Body of pancreas (tissue), 4 donors: ENCODE data around the gene APOB. TPM values are rescaled to one million over a fixed set of nuclear protein-coding genes. Genes with fewer than 3 reads are reported as not detected.

Experiments
- ATAC-seq: fragments of 150-250 bp; one replicate; pipeline ENCODE4 v1.9.1; 2016
- DNase-seq, 4 donors: peaks; one replicate each; pipeline ENCODE4 v3.0.0-alpha.2; 2019
- H3K27ac ChIP-seq, 4 donors: fragments of 200-600 bp; sonication (generic); 1 replicate in 3 of 4; 2 replicates in 1 of 4; pipeline versions ENCODE4 v1.5.1 to v1.6.1; 2016 to 2019; ENCODE audit warnings: mild to moderate bottlenecking in 1 of 4, mixed read lengths in 1 of 4, moderate library complexity in 1 of 4
- H3K27me3 ChIP-seq, 2 donors: fragments of 200-600 bp; sonication (generic); one replicate each; pipeline ENCODE4 v1.6.0; 2016; ENCODE audit warnings: mild to moderate bottlenecking in 1 of 2
- H3K36me3 ChIP-seq, 2 donors: fragments of 200-600 bp; sonication (generic); replicated peaks in 1 of 2; 2 replicates each; pipeline ENCODE4 v1.5.1; 2016; ENCODE audit warnings: low read depth in 2 of 2; ENCODE audit not compliant: insufficient read depth in 1 of 2
- H3K4me1 ChIP-seq: fragments of 200-600 bp; sonication (generic); one replicate; pipeline ENCODE4 v1.6.0; 2016
- H3K4me3 ChIP-seq, 2 donors: fragments of 200-600 bp; sonication (generic); 1 replicate in 1 of 2; 2 replicates in 1 of 2; pipeline ENCODE4 v1.5.1; 2016 to 2019
- H3K9me3 ChIP-seq, 3 donors: fragments of 200-600 bp; sonication (generic); 1 replicate in 2 of 3; 2 replicates in 1 of 3; pipeline ENCODE4 v1.5.1; 2016
- POLR2A ChIP-seq, 3 donors: fragments of 450-650 bp; IDR thresholded peaks; one replicate each; pipeline ENCODE4 v1.6.1; 2016; ENCODE audit warnings: antibody characterized with exemption in 3 of 3, mild to moderate bottlenecking in 2 of 3
- WGBS, 2 donors: methylation state at CpG; one replicate each; pipeline ENCODE4 v1.1.5; 2017; 5-methylcytosine and 5-hydroxymethylcytosine counted together
- intact Hi-C: fragments of 100-400 bp; cut with DNase I; formaldehyde crosslinking; loops from one replicate; pipeline ENCODE4 v1.15.1; 2023
- total RNA-seq, 2 donors: library from RNA; depleted of rRNA; stranded (reverse); fragments of >200 nt; gene quantifications; one replicate each; pipeline ENCODE4 v1.1.0, GENCODE V29; 2016
- TF ChIP-seq, protein P1 (sequence below), 7 experiments: fragments of 450-650 bp in 4 of 7; fragments of 200-600 bp in 3 of 7; sonication (generic) in 3 of 7; IDR thresholded peaks; one replicate each; pipeline ENCODE4 v1.5.1; 2016 to 2019; ENCODE audit warnings: antibody characterized with exemption in 7 of 7

Gene APOB
- total RNA-seq, 2 donors from 2014 or later, result 0.66 to 0.78 TPM

DNA sequence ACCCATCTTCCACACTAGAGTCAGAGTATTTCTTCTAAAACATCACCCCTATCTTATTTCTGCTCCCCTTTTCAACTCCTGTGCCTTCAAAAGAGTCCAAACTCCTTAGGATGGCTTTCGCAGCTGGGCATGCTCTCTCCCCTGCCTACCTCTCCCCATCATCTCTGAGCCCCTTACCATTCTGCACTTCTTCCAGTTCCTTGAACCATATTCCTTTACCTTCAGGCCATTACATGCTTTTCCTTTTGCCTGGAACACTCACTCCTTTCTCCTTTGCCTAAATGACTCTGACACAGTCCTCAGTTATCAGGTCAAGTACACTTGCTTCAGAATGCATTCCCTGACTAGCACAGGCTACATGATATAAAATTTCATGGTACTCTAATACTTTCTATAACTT lies 22.4 kb downstream of the APOB start:
- WGBS, 2 donors, result 79 to 95% methylated on average over 1 of the region's 1 CpG
- Histone ChIP-seq H3K27ac (no peak overlapping the region), H3K4me1 (no peaks in the 10 kb centered on the region), H3K4me3 (no peak overlapping the region), H3K36me3 (no peaks in the 10 kb centered on the region), H3K9me3 (no peaks in the 10 kb centered on the region), H3K27me3 (no peaks in the 10 kb centered on the region)
- intact Hi-C loops, result no loop called here
- DNase-seq, result no peak
- TF ChIP-seq, protein P1, sequence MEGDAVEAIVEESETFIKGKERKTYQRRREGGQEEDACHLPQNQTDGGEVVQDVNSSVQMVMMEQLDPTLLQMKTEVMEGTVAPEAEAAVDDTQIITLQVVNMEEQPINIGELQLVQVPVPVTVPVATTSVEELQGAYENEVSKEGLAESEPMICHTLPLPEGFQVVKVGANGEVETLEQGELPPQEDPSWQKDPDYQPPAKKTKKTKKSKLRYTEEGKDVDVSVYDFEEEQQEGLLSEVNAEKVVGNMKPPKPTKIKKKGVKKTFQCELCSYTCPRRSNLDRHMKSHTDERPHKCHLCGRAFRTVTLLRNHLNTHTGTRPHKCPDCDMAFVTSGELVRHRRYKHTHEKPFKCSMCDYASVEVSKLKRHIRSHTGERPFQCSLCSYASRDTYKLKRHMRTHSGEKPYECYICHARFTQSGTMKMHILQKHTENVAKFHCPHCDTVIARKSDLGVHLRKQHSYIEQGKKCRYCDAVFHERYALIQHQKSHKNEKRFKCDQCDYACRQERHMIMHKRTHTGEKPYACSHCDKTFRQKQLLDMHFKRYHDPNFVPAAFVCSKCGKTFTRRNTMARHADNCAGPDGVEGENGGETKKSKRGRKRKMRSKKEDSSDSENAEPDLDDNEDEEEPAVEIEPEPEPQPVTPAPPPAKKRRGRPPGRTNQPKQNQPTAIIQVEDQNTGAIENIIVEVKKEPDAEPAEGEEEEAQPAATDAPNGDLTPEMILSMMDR (IDR thresholded peaks at IDR 0.05), result no peak
- ATAC-seq, result no peak

DNA sequence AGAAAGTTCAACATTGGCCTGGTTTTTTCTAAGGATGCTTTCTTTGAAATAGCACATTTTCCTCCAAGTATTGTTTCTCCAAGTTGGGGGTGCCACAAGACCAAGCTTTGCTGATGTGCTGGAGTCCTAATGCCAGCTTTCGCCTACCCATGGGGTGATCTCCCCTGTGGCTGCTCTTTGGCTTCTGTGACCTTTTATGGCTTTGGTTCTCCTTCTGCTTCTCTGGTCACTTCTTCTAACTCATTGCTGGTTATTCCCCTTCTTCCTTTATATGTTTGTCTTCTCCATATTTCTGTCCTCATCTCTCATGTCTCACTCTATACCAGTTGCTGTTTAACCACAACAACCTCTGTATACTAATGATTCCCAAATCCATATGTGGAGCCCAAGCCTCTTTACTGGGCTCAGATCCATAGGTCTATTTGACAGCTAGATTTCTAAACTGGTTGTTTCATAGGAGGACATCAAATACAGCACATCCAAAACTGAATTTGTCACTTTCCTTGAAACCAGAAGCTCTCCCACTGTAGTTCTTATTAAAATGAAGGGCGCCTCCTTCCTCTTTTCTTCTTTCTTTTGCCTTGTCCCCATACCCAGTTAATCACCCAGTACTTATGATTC lies 23.1 kb downstream of the APOB start:
- DNase-seq (no peak), ATAC-seq (no peak)
- no peak overlapping the region for H3K4me3 ChIP-seq
- H3K36me3 ChIP-seq, result no peaks in the 10 kb centered on the region
- intact Hi-C loops, result no loop called here
- H3K4me1 ChIP-seq, result no peaks in the 10 kb centered on the region
- no peak for TF ChIP-seq POLR2A (IDR thresholded peaks at IDR 0.05)
- TF ChIP-seq, protein P1 (IDR thresholded peaks at IDR 0.05), result no peak
- no peaks in the 10 kb centered on the region for H3K27me3 ChIP-seq
- no peaks in the 10 kb centered on the region for H3K9me3 ChIP-seq
- H3K27ac ChIP-seq, result no peak overlapping the region
- WGBS, 2 donors, result 76 to 82% methylated on average over 2 of the region's 2 CpGs

DNA sequence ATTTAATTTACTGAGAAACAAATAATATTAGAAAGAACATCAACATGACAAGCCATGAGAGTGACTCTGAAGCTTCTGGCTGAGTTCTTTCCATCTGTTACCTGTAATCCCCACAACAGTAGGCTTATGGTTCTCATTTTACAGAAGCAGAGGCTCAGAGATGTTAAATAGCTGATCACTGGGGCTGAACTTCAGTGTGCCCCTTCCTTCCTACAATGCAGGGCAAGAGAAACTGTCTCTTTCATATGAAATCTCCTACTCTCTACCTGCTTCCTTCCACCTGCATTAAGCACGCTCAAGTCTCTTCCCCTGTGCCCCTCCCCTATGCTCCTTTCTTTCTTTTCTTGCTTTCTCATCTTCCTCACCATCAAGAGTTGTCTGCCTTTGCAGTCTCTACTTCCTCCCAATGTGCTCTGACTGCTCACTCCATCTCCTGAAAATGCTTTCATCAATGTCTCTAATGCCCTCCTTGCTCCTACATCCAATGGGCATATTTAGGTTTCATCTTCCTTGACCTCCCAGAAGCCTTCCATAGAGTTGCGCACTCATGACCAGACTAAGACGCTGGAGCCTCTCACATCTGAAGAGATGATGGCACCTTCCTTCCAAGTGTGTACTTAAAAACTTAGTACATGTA lies 23.7 kb downstream of the APOB start:
- Histone ChIP-seq H3K36me3 (no peaks in the 10 kb centered on the region), H3K4me3 (no peak overlapping the region), H3K9me3 (no peaks in the 10 kb centered on the region), H3K27me3 (no peaks in the 10 kb centered on the region), H3K4me1 (no peaks in the 10 kb centered on the region), H3K27ac (no peak overlapping the region)
- intact Hi-C loops, result no loop called here
- TF ChIP-seq POLR2A (IDR thresholded peaks at IDR 0.05), result no peak
- no peak for ATAC-seq
- WGBS, 2 donors, result 79 to 81% methylated on average over 3 of the region's 3 CpGs
- DNase-seq, result no peak

DNA sequence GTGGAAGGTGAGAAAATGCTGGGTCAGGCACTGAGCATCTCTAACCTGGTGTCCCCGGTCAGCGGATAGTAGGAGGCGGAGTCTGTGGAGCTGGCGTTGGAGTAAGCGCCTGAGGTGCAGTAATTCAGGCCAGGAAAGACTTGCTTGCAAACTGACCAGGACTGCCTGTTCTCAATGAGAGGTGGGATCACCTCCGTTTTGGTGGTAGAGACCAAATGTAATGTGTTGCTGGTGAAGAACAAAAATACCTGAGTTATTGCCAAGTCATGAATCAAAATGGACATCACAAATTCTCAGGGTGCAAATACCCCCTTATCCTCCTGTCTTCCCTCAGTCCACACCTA lies 24.2 kb downstream of the APOB start:
- Histone ChIP-seq H3K27ac (no peak overlapping the region), H3K27me3 (no peaks in the 10 kb centered on the region), H3K9me3 (no peaks in the 10 kb centered on the region), H3K4me1 (no peaks in the 10 kb centered on the region), H3K36me3 (no peaks in the 10 kb centered on the region), H3K4me3 (no peak overlapping the region)
- no peak for DNase-seq
- no peak for ATAC-seq
- 80 to 87% methylated on average over 6 of the region's 6 CpGs for WGBS, 2 donors
- intact Hi-C loops, result no loop called here
- TF ChIP-seq, protein P1 (IDR thresholded peaks at IDR 0.05), result no peak
- no peak for TF ChIP-seq POLR2A (IDR thresholded peaks at IDR 0.05)

DNA sequence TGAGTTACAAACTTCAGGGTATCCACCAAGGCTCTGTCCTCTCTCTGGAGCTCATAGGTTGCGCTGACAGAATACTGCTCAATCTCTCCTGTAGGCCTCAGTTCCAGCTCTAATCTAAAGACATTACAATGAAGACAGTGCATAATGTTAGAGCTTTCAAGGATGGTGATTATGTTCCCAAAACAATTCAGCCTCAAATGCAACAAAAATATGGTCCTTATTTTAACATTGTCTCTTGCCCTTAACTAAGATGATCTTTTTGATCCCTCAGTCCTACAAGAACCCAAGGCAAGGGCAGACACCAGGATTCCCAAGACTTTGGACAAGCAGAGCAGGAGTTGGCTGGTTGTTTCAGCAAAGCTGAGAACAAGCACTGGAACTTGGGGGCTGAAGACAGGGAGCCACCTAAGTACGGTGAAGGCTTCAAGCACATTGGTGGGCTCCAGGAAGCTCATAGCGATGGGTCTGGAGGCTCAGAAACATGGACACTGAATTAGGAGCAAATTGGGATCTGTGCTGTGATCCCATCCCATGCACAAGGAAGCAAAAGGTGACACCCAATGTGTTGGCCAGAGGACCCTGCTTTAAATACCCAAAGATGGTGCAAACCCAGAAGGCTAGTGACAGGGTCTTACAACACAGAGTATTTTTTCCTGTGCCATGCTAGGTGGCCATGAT lies 24.7 kb downstream of the APOB start:
- no peaks in the 10 kb centered on the region for H3K4me1 ChIP-seq
- ATAC-seq, result no peak
- DNase-seq, result no peak
- H3K36me3 ChIP-seq, result no peaks in the 10 kb centered on the region
- WGBS, 2 donors, result 88 to 93% methylated on average over 3 of the region's 3 CpGs
- H3K4me3 ChIP-seq, result no peak overlapping the region
- H3K27me3 ChIP-seq, result no peaks in the 10 kb centered on the region
- H3K9me3 ChIP-seq, result no peaks in the 10 kb centered on the region
- intact Hi-C loops, result no loop called here
- no peak overlapping the region for H3K27ac ChIP-seq
- TF ChIP-seq, protein P1 (IDR thresholded peaks at IDR 0.05), result no peak
- no peak for TF ChIP-seq POLR2A (IDR thresholded peaks at IDR 0.05)
